Suppressor macrophage treated with lipopolysaccharide for 4 hours (primary cell): ENCODE measurements around the gene DAPK1.

ENCODE experiments used
- DNase-seq: peaks from one replicate; pipeline ENCODE4 v3.0.0-alpha.2; 2020

The DAPK1 gene

DNA sequence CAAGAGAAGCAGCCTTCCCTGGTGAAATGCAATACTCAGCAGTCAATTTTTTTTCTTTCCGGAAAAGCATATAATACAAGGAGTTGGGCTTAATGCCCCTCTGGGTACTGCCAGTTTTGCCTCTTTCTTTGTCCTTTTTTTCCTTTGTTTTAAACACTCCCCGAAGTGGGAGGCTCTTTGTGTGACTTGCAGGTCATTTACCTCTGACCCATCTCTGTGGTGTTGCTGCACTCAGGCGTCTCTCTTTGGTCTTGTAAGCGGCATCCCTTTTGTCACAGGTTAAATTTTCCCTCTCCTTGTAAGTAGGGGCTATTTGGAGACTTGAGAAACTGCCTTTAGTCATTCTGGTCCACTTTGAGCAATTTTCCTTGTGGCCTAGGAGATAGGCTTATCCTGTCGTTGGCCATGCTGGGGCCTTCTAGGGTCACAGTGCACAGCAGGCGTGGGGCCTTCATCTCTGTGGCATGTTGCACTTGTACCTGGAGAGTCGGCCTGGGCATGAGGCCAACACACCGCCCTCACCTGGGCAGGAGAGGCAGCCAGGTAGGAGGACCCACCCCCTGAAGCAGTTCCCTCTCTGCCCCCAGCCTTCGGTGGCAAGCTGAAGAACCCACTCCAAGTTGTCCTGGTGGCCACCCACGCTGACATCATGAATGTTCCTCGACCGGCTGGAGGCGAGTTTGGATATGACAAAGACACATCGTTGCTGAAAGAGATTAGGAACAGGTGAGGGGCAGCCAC is 200.6 kb downstream of the DAPK1 start:
- DNase-seq, result no peak

DNA sequence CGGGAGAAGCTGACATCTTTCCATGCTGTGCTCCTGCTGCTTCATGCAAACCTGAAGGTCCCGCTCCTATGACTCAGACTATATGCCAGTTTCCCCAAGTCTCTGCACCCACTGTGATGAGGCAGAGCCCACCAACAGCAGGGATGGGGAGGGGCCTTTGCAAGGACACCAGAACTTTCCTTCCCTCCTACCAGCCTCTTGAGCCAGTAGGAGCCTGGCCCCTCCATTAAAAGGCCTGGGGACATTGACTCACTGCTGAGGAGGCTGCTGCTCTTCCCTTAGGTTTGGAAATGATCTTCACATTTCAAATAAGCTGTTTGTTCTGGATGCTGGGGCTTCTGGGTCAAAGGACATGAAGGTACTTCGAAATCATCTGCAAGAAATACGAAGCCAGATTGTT is 202.2 kb downstream of the DAPK1 start:
- DNase-seq, result no peak

DNA sequence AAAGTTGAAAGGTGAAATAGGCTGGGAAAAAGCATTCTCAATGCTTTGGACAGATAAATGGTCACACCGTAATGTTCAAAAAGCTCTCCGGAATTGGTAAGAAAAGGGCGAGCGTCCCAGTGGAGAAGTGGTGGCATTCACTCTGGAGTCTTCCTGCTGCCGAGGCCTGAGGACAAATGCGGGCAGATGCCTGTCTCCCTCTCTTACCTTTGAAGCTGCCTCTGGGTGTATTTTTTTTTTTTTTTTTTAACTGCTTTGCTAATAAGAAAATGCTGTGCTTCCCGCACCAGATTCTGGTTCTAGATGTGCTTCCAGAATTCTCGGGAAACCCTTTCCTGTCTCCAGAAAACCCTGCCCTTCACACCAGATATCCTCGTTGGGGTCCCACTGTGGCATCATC is 203.8 kb downstream of the DAPK1 start:
- DNase-seq, result no peak

DNA sequence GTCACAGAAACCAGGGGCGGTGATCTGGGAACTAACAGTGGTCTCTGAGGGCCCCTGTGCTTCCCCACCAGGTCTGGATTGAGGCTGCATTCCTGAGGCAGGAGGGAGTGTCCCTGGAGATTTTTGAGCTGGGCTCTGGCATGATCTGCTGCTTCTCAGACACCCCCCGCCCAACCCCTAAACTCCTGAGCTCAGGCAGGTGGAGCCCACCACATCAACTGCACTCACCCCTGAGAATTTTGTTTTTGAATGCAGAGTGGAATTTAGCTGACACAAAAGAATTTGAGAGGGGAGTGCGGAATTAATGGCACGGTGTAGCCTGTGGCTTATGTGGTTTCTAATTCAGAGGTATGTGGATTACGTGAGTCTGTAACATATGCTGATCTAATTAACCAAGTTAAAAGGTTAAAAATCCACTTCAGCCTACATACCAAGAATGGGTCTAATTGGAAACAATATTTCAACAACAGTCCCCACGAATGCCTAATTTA is 204.3 kb downstream of the DAPK1 start:
- no peak for DNase-seq

DNA sequence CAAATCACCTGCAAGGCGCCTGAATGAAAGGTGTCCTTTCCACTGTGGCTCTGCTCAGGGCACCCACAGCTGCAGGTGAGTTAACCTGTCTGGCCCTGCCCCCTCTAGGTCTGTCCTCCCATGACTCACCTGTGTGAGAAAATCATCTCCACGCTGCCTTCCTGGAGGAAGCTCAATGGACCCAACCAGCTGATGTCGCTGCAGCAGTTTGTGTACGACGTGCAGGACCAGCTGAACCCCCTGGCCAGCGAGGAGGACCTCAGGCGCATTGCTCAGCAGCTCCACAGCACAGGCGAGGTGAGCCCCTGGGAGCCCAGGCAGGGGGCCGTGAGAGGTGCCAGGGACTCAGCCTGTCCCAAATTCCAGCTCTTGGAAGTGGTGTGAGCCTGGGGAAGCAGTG is 205.3 kb downstream of the DAPK1 start:
- DNase-seq, result no peak

DNA sequence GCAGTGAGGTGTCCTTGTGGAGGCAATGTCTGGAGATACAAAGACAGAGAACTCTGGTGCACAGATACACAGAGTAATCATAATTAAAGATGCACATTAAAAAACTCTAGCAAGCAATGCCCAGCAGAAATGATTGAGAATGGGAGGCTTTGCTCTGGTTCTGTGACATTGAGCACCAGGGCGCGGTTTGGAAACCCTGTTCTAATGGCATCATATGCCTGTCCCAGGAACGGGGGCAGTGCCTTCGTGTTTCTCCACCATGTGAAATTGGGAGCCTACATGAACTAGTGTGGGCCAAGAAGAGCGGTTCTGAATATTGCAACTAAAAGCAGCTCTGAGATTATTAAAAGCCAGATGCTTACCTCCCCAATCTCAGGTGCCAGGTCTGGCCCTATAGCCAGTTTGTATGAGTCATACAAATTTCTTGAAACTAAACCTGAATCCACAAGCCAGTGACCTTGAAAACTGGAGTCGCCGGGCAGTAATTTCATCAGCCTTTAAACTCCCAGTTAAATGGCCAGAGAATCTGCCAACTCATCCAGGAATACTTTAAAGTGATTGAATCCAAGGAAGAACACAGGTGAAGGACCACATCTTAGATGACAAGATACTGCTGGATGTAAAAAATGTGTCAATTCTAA is 206.1 kb downstream of the DAPK1 start:
- DNase-seq, result no peak

DNA sequence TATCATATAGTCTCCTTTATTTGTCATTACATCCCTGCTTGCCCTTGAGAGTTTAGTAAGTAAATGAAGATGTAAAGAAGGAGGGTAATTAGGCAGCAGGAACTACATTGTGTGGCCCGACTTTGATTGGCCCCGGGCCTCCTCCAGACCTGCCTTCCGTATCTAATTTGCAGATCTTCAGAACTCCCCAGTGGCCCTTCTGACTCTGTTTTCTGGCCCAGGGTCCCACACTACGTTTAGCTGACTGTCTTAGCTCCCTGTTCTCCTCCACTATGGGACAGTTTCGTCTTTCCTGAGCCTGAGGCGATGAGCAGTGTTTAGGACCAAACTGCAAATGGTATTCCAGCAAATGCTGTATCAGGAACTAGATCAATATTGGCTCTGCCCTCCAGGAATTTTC is 206.7 kb downstream of the DAPK1 start:
- DNase-seq, result no peak

DNA sequence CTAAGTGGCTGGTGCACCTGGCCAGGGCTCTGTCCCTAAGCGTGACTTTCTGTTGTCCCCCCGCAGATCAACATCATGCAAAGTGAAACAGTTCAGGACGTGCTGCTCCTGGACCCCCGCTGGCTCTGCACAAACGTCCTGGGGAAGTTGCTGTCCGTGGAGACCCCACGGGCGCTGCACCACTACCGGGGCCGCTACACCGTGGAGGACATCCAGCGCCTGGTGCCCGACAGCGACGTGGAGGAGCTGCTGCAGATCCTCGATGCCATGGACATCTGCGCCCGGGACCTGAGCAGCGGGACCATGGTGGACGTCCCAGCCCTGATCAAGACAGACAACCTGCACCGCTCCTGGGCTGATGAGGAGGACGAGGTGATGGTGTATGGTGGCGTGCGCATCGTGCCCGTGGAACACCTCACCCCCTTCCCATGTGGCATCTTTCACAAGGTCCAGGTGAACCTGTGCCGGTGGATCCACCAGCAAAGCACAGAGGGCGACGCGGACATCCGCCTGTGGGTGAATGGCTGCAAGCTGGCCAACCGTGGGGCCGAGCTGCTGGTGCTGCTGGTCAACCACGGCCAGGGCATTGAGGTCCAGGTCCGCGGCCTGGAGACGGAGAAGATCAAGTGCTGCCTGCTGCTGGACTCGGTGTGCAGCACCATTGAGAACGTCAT is 208.5 kb downstream of the DAPK1 start:
- DNase-seq, result no peak

DNA sequence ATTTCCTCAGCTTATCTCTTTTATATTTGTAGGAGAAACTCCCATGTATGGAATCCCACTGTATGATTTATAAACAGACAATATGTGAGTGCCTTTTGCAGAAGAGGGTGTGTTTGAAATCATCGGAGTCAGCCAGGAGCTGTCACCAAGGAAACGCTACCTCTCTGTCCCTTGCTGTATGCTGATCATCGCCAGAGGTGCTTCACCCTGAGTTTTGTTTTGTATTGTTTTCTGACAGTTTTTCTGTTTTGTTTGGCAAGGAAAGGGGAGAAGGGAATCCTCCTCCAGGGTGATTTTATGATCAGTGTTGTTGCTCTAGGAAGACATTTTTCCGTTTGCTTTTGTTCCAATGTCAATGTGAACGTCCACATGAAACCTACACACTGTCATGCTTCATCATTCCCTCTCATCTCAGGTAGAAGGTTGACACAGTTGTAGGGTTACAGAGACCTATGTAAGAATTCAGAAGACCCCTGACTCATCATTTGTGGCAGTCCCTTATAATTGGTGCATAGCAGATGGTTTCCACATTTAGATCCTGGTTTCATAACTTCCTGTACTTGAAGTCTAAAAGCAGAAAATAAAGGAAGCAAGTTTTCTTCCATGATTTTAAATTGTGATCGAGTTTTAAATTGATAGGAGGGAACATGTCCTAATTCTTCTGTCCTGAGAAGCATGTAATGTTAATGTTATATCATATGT is 210.3 kb downstream of the DAPK1 start:
- DNase-seq, result peak; percentile 56

DNA sequence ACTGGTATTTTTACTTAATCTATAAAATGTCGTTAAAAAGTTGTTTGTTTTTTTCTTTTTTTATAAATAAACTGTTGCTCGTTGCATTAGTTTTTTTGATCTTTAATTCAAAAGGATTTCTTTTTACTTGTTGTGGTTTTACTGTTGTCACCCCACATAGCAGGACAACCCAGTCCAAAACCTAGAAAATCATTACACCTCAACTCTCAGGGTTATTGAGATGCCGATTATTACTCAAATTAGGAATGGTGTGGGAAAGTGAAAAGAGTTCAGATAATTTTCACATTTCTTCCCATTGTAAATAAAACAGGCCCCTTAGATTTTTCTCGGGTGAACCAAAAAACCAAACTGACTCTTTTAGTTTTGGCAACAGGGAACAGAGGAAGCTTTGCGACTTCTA is 210.9 kb downstream of the DAPK1 start:
- DNase-seq, result no peak

DNA sequence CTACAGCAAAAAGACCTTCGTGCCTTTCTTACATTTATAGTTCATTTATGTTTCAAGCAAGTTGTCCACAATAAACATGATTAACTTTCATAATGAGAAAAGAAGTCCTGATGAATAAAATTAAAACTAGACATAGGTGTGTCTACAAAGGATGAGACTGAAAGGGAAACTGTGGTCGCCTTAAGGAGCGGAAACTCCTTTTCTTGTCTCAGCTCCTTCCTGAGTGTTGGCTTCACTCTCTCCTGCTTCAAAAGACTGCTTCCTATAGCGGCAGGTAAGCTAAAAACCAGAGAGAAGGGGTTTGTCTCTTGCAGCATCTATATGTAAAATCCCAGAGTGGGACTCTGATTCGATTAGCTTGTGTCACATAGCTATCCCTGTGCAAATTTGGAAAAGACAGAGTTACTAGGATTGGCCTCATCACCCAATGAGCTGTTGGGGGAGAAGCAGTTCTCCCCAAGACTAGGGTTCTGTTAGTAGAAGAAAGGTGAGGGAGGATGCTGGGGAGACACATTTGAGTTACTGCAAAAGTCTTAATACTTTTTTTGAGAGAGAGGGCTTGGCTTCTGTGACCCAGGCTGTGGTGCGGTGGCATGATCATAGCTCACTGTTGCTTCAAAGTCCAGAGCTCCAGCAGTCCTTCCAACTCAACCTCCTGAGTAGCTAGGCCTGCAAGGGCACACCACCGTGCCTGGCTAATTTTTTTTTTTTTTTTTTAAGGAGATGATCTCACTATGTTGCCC is 211.5 kb downstream of the DAPK1 start:
- DNase-seq, result no peak

DNA sequence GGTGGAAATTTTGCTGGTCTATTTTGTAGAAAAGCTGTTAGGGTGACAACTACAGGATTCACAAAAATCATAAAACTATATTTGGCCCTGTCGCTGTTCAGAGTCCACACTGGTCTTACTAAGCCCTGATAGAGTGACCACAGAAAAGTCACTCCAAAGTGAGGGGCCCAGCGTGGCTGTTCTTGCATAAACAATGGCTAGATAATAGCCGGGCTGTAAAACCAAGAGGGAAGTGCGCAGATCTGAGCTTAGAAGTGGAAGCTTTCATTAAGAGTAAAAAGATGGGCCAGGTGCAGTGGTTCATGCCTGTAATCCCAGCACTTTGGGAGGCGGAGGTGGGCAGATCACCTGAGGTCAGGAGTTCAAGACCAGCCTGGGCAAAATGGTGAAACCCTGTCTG is 212.8 kb downstream of the DAPK1 start:
- no peak for DNase-seq

DNA sequence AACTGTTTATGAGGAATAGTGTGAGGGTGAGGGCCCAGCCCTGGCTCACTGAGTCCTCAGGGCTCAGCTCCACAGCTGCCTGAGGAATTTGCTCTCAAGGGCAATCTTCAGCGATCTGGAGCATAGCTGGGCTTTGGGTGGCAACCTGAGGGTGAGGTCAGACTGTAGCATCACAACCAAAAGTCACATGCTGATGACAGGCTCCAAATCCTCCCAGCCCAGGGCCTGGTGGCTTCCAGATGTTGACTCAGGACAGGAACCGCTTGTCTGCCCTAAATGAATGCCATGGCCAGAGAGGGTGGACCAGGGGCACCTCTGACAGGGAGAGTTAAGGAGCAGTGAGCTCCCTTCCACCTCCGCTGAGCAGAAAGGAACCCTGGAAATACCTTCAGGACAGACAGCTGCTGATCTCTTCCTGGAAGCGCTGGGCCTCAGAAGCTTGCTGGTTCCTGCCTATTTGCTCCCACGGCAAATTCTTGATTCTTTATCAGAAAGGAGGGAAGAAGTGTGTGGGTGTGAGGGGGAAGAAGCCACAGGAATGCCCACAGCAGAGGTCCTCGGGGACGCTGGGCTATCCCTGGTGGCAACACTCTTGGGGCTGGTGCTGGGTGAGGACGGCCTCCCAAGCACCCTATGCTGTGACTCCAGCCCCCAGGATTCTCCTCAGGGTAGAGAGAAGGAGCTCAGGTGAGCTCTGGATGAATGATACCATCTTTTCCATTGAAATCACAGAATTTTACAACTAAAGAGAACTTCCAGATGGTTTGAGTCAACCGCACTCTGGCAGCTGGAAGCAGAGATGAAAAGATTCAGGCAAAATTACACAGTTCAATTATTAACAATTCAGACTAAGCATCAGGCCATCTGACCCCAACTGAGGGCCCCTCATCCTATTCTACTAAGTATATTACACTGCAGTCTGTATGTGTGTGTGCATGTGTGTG is 214.5 kb downstream of the DAPK1 start:
- DNase-seq, result peak; percentile 94

DNA sequence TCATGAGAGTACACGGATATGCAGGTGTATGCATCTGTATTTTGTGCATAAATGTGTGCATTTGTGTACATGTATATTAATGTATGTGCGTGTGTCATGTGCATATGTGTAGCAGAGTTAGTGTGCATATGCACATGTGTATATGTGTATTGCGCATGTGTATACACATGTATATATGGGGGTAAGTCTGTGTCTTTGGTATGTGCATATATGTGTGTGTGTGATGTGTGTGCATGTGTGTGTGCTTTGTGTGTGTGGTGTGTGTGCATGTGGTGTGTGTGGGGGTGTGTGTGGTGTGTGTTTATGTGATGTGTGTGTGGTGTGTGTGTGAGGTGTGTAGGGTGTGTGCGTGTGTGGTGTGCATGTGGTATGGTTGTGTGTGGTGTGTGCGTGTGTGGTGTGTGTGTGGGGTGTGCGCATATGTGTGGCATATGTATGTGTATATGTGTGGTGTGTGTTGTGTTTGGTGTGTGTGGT is 215.2 kb downstream of the DAPK1 start:
- no peak for DNase-seq

DNA sequence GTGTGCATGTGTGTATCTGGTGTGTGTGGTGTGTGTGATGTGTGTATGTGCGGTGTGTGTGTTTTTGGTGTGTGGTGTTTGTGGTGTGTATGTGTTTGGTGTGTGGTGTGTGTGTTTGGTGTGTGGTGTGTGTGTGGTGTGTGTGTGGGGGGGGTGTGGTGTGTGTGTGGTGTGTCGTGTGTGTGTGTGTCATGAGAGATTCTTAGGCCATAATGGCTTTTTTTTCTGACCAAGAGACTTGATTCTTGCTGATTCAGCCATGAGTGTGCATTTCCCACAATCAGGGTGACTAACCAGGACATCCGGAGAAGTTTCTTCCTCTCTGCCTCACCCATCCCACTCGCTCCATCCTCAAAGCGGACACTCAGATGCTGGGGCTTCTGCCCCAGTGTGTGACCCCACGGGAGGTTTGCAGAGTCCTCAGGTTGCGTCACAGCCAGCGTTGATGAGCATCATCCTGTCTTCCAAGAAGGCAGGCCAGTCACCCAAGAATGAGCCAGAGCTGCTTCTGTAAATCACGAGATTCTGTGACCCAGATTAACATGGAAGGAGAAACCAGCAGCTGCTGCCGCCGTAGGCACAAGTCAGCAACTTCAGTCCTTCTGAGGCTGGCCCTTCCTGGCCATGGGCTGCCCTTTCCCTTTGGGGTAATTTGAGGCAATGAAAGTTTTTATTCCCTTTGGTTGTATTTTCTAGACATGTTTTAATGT is 215.8 kb downstream of the DAPK1 start:
- peak; percentile 100 for DNase-seq

DNA sequence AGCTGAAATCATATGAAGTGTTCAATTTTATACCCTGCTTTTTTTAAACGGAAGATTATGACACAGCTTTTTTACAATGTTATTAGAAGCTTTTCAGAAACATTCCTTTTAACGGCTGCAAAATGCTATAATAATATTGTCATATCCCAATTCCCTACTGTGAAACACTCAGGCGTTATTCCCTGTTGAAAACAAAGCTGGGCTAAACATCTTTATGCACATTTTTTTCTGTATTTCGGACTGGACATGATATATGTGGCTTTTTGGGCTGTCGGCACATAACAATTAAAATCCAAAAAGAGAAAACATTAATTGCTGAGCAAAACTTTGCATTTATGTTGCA is 216.3 kb downstream of the DAPK1 start:
- DNase-seq, result no peak

DNA sequence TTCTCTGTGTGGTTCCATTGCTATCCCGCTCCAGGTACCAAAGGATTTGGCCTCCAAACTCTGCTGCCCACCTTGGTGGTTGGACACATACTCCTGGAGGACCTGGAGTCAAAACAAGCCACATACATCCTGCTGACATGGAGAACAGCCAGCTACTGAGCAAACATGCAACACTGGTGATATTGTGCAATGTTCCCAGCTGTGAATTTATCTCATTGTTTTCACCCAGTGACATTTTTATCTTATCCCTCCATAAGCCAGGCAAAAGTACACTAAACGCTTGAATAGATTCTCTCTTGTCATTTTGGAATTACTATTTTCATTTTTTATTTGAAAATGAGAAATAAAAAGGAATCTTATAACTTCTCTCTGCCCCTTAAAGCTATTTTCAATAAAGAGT is 217.2 kb downstream of the DAPK1 start:
- DNase-seq, result peak; percentile 78

DNA sequence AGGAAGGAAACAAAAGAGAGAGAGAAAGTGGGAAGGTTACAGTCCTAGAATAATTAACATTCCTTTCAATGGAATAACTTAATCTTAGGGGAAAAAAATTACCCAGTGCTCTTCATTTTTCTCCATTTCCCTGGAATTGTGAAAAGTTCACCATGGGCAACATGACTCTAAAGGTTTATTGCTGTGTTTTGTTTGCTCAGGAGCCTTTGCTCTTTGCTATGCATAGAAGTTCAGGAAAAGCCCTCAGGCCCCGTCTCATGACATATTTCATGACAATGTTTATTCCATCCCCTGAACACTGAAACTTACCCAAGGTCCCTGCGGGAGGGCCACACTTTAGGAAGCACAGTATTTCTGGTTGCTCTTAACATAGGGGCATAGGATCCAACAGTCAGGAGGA is 218.5 kb downstream of the DAPK1 start:
- no peak for DNase-seq

DNA sequence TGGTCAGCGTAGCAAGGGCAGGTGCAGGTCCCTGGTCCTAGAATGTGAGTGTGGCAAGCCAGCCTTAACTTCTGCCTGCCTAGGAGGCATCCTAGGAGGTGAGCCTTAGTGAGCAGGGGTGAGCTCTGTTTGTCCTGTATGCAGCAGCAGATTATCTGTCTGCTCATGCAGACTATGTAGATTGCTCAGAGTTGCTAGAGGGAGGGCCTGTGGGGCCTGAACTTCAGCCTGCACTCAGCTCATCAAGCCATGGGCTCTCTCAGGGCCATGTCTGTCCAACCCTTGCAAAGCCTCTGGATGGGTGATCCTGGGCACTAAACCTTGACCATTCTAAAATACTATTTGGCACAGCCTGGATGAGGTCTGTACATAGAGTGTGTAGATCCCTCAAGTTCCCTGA is 219.8 kb downstream of the DAPK1 start:
- DNase-seq, result no peak

DNA sequence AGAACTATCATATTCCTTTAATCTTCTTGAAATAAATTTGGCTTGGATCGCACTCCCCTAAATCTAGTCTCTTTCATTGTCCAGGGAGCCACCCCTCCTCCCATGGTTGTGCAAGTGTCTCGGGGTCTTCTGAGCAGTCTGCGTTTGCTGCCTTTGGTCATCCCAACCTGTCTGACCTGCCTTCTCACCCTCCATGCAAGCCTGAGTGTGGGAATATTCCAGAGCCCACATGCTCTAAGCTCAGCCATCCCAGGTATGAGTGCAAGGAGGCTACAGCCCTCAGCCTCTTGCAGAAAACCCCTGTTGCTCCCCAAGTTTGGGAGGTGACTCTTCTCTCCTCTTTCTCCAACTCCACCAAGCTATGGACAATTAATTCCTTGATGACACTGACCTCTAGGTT is 220.6 kb downstream of the DAPK1 start:
- DNase-seq, result no peak
